ENCODE measurements around the gene HMCN2. TPM values are rescaled to one million over a fixed set of nuclear protein-coding genes. Genes with fewer than 3 reads are reported as not detected.

The HMCN2 gene
- polyA plus RNA-seq, 2 of the 4 experiments (the other 2 are of a cell fraction), result 0.01 TPM; not detected in 1

DNA sequence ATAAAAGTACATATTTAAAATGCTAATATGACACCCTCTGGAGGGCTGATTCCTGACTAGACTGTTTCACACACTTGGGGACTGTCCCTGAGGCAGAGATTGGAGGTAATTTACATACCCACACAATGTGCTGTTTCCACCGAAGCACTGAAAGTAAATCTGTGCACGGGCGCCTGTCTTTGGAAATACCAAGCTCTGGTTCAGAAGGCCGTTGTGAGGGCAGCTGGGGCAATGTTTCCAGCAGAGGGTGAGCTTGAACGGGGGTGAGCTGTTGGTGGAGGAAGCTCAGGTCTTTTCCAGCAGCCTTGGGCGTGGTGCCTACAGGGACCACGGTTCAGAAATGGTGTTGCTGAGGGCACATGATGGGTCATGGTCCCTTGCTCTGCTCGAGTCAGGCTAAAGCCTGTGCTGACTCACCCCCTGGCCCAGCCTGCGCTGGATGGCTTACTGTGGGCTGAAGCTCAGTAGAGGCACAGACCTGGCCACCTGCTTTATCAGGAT lies 25.8 kb upstream of the HMCN2 start:
- no peak for TF ChIP-seq HOXB5 (CRISPR knock-in tag; IDR thresholded peaks at IDR 0.05)
- TF ChIP-seq, protein P1, sequence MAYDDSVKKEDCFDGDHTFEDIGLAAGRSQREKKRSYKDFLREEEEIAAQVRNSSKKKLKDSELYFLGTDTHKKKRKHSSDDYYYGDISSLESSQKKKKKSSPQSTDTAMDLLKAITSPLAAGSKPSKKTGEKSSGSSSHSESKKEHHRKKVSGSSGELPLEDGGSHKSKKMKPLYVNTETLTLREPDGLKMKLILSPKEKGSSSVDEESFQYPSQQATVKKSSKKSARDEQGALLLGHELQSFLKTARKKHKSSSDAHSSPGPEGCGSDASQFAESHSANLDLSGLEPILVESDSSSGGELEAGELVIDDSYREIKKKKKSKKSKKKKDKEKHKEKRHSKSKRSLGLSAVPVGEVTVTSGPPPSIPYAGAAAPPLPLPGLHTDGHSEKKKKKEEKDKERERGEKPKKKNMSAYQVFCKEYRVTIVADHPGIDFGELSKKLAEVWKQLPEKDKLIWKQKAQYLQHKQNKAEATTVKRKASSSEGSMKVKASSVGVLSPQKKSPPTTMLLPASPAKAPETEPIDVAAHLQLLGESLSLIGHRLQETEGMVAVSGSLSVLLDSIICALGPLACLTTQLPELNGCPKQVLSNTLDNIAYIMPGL (CRISPR knock-in tag; IDR thresholded peaks at IDR 0.05; ENCODE audit: borderline replicate concordance), result no peak
- no peak overlapping the region for H3K4me3 ChIP-seq
- ChIA-PET POLR2A (no interaction called here), CTCF (interaction anchor here (0.7 to 11.4 kb wide), 5 partner anchors 15 to 132 kb away, joined by 3 to 191 read pairs (median 4); no protein-coding TSS in a partner anchor)
- ATAC-seq (peak; percentile 6 to 17; a peak in 1 of 6 replicates), DNase-seq (ENCODE audit: low read depth in 1 of 2, low spot score in 1 of 2) (no peak), FAIRE-seq (no peak)
- 68% methylated on average over 7 of the region's 9 CpGs for whole genome bisulfite sequencing (ENCODE audit: missing lambda C conversion rate)
- H3K4me1 ChIP-seq, result peaks cover 17% of the 10 kb centered on the region
- H3K27ac ChIP-seq, result no peak overlapping the region
- H3K4me2 ChIP-seq, result no peak overlapping the region
- H3K9me3 ChIP-seq, result no peaks in the 10 kb centered on the region

DNA sequence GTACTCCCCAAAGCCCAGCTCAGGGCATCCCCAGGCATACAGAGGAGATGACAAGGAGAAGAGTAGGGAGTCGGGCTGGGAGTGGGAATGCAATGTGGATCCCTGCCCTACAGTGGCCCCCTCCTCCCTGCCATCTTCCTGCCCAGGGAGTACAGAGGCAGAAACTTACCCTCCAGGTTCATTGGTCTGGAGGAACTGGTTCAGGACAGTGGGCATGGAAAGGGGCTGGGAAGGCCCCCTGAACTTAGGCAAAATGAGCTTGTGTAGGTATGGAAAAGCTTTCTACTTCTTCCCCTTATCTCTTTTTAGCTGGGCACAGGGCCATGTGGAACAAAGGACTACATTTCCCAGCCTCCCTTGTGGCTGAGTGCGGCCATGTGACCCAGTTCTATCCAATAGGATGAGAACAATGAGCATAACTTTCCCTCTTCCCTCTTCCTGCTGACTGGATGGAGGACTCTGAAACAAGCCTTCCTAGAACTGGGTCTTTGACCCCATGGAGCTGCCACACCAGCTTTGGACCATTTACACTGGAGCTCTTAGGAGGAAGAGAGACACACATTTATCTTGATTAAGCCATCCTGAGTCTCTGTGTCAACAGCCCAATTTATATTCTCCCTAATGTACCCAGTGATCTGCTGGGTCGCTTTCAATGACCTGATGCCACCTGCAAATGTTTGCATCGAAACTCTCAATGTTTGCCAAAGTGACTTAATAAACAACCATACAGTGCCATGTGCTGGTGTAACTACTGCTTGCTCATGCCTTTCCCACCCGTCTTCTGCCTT lies 25.0 kb upstream of the HMCN2 start:
- Histone ChIP-seq H3K4me3 (no peak overlapping the region), H3K4me2 (peak overlapping the region; percentile 20; the same call in 2 of the 3 replicates), H3K9me3 (no peaks in the 10 kb centered on the region), H3K27ac (peak overlapping the region; percentile 15 to 59; a peak in 4 of 6 replicates), H3K4me1 (peaks cover 17% of the 10 kb centered on the region)
- WGBS (ENCODE audit: missing lambda C conversion rate), result 55% methylated on average over 5 of the region's 5 CpGs
- TF ChIP-seq, protein P2, sequence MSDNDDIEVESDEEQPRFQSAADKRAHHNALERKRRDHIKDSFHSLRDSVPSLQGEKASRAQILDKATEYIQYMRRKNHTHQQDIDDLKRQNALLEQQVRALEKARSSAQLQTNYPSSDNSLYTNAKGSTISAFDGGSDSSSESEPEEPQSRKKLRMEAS (IDR thresholded peaks at IDR 0.05), result peak; percentile 30; the same call in 1 of the 2 replicates
- no peak for TF ChIP-seq SMC3 (IDR thresholded peaks at IDR 0.05)
- TF ChIP-seq, protein P3, sequence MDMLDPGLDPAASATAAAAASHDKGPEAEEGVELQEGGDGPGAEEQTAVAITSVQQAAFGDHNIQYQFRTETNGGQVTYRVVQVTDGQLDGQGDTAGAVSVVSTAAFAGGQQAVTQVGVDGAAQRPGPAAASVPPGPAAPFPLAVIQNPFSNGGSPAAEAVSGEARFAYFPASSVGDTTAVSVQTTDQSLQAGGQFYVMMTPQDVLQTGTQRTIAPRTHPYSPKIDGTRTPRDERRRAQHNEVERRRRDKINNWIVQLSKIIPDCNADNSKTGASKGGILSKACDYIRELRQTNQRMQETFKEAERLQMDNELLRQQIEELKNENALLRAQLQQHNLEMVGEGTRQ (IDR thresholded peaks at IDR 0.05), result peak; percentile 92
- peak; percentile 10 for TF ChIP-seq MAFK (IDR thresholded peaks at IDR 0.05; ENCODE audit: partially characterized antibody)
- no peak for TF ChIP-seq NFE2L2 (conservative IDR thresholded peaks at IDR 0.05; ENCODE audit: low read length)
- no peak for TF ChIP-seq CEBPB (IDR thresholded peaks at IDR 0.05)
- TF ChIP-seq, protein P4, sequence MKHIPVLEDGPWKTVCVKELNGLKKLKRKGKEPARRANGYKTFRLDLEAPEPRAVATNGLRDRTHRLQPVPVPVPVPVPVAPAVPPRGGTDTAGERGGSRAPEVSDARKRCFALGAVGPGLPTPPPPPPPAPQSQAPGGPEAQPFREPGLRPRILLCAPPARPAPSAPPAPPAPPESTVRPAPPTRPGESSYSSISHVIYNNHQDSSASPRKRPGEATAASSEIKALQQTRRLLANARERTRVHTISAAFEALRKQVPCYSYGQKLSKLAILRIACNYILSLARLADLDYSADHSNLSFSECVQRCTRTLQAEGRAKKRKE (CRISPR knock-in tag; IDR thresholded peaks at IDR 0.05; ENCODE audit: low read depth), result no peak
- TF ChIP-seq, protein P5, sequence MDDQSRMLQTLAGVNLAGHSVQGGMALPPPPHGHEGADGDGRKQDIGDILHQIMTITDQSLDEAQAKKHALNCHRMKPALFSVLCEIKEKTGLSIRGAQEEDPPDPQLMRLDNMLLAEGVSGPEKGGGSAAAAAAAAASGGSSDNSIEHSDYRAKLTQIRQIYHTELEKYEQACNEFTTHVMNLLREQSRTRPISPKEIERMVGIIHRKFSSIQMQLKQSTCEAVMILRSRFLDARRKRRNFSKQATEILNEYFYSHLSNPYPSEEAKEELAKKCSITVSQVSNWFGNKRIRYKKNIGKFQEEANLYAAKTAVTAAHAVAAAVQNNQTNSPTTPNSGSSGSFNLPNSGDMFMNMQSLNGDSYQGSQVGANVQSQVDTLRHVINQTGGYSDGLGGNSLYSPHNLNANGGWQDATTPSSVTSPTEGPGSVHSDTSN (IDR thresholded peaks at IDR 0.05), result no peak
- ATAC-seq (peak; percentile 68 to 83), FAIRE-seq (no peak), DNase-seq (ENCODE audit: low read depth in 1 of 2, low spot score in 1 of 2) (peak; percentile 68 to 78)
- CTCF ChIA-PET, result interaction anchor here (1.0 to 11.4 kb wide), 8 partner anchors 11 to 385 kb away, joined by 3 to 191 read pairs (median 4); no protein-coding TSS in a partner anchor
- POLR2A ChIA-PET, result no interaction called here

DNA sequence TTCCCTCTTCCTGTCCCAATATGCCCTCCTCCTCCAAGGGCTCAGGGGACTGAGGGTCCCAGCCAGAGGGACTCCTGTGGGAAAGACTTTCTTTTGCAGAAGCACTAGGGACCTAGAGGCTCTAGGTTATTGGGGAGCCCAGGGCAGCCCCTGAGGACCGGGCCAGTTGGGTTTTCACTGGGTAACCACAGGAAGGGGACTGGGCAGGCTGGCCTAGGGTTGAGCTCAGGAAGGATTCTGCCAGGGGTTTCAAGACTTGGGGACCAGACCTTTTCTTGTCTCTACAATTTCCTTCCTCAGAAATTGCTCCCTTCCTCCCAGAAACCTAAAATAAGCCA lies 24.4 kb upstream of the HMCN2 start:
- ChIA-PET POLR2A (no interaction called here), CTCF (interaction anchor here (0.6 to 11.4 kb wide), 10 partner anchors 11 to 385 kb away, joined by 3 to 191 read pairs (median 6); no protein-coding TSS in a partner anchor)
- Histone ChIP-seq H3K4me3 (no peak overlapping the region), H3K4me1 (peaks cover 17% of the 10 kb centered on the region), H3K27ac (peak overlapping the region; percentile 15 to 59; a peak in 3 of 6 replicates), H3K4me2 (no peak overlapping the region), H3K9me3 (no peaks in the 10 kb centered on the region)
- WGBS (ENCODE audit: missing lambda C conversion rate), result 100% methylated on average over 1 of the region's 1 CpG
- no peak for DNase-seq (ENCODE audit: low read depth in 1 of 2, low spot score in 1 of 2)
- no peak for FAIRE-seq
- ATAC-seq, result no peak
- TF ChIP-seq, protein P5 (IDR thresholded peaks at IDR 0.05), result no peak
- TF ChIP-seq CHD2 (IDR thresholded peaks at IDR 0.05; ENCODE audit: low read length, partially characterized antibody) (no peak), MAFK (IDR thresholded peaks at IDR 0.05; ENCODE audit: partially characterized antibody) (no peak), HEYL (CRISPR knock-in tag; IDR thresholded peaks at IDR 0.05) (no peak), HOXB13 (CRISPR knock-in tag; IDR thresholded peaks at IDR 0.05; ENCODE audit: low read depth) (no peak), EP300 (IDR thresholded peaks at IDR 0.05) (no peak), RARB (CRISPR knock-in tag; IDR thresholded peaks at IDR 0.05) (no peak), KDM1A (IDR thresholded peaks at IDR 0.05; ENCODE audit: low read depth) (no peak)
- TF ChIP-seq, protein P2 (IDR thresholded peaks at IDR 0.05), result no peak
- TF ChIP-seq, protein P1 (CRISPR knock-in tag; IDR thresholded peaks at IDR 0.05; ENCODE audit: borderline replicate concordance), result no peak
- TF ChIP-seq, protein P6, sequence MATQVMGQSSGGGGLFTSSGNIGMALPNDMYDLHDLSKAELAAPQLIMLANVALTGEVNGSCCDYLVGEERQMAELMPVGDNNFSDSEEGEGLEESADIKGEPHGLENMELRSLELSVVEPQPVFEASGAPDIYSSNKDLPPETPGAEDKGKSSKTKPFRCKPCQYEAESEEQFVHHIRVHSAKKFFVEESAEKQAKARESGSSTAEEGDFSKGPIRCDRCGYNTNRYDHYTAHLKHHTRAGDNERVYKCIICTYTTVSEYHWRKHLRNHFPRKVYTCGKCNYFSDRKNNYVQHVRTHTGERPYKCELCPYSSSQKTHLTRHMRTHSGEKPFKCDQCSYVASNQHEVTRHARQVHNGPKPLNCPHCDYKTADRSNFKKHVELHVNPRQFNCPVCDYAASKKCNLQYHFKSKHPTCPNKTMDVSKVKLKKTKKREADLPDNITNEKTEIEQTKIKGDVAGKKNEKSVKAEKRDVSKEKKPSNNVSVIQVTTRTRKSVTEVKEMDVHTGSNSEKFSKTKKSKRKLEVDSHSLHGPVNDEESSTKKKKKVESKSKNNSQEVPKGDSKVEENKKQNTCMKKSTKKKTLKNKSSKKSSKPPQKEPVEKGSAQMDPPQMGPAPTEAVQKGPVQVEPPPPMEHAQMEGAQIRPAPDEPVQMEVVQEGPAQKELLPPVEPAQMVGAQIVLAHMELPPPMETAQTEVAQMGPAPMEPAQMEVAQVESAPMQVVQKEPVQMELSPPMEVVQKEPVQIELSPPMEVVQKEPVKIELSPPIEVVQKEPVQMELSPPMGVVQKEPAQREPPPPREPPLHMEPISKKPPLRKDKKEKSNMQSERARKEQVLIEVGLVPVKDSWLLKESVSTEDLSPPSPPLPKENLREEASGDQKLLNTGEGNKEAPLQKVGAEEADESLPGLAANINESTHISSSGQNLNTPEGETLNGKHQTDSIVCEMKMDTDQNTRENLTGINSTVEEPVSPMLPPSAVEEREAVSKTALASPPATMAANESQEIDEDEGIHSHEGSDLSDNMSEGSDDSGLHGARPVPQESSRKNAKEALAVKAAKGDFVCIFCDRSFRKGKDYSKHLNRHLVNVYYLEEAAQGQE (IDR thresholded peaks at IDR 0.05), result no peak
